IPS-18c (cell line): ENCODE data around the gene LRRIQ1.
"Not testable (repeated sequence)": the region's sequence is repeated elsewhere in the genome, so short reads cannot be mapped to it uniquely, and the experiment has no call there.

Experiments
- H3K4me3 ChIP-seq: 2 replicates; pipeline ENCODE4 v1.7.0; 2013; ENCODE audit warnings: low read depth, mild to moderate bottlenecking, low read length, moderate library complexity; ENCODE audit not compliant: insufficient read depth
- H3K9me3 ChIP-seq: one replicate; pipeline ENCODE4 v1.6.1; 2013; ENCODE audit warnings: mild to moderate bottlenecking, low read length, moderate library complexity; ENCODE audit not compliant: control insufficient read depth, insufficient read depth

The LRRIQ1 gene

GRCh38 chr12:85156569-85156968, 120.4 kb downstream of the LRRIQ1 start:
- H3K9me3 ChIP-seq = no peaks in the 10 kb centered on the region
- H3K4me3 ChIP-seq = no peak overlapping the region

GRCh38 chr12:85157035-85157603, 121.0 kb downstream of the LRRIQ1 start:
- Histone ChIP-seq H3K4me3 (no peak overlapping the region), H3K9me3 (no peaks in the 10 kb centered on the region)

DNA sequence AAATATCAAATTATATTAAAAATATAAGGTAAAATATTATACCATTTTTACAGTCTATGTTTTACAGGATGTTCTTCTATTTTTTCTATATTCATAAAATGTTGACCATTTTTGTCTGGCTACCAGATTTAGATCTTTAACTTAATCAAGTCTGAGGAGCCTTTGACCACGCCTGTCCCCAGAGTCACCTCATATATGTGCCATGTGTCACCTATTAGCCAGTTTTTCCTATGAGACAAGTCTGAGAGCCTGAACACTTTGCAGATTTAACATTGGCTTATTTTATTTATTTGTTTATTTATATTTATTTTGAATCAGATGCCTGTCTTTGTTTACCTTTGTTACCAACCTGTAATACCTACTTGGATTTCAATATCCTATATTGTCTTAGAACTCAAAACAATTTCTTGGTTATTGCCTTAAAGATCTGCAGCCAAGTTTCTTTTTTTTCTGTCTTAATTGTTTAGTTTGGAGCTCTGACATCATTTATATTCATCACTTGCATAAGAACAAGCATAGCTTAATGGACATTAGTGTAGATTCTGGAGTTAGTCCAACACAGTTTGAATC, 127.7 kb downstream of the LRRIQ1 start:
- no peak overlapping the region for H3K4me3 ChIP-seq
- H3K9me3 ChIP-seq = no peaks in the 10 kb centered on the region

GRCh38 chr12:85179680-85180270, 143.6 kb downstream of the LRRIQ1 start:
- Histone ChIP-seq H3K9me3 (no peaks in the 10 kb centered on the region), H3K4me3 (no peak overlapping the region)

GRCh38 chr12:85182699-85183098, 146.5 kb downstream of the LRRIQ1 start:
- Histone ChIP-seq H3K4me3 (no peak overlapping the region), H3K9me3 (no peaks in the 10 kb centered on the region)

GRCh38 chr12:85183855-85184254, 147.7 kb downstream of the LRRIQ1 start:
- no peaks in the 10 kb centered on the region for H3K9me3 ChIP-seq
- H3K4me3 ChIP-seq = no peak overlapping the region

GRCh38 chr12:85186236-85186635, 150.1 kb downstream of the LRRIQ1 start:
- no peaks in the 10 kb centered on the region for H3K9me3 ChIP-seq
- no peak overlapping the region for H3K4me3 ChIP-seq

DNA sequence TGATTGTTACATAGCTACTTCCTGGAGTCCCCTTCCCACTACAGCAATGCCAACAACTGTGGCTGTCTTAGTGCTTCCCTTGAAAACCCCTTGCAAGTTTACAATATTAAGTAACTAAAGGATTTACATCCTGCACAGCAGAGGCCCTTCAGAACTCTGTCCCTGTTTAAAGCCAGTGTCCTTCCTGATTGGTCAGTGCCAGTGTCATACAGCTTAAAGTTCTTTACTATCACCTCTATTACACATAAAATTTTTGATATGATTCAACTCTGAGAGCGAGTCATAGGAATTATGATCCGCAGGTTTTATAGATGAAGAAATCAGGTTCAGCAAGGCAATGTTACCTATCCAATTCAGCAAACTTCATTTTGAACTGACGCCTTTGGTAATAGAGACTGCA, 152.5 kb downstream of the LRRIQ1 start:
- Histone ChIP-seq H3K4me3 (no peak overlapping the region), H3K9me3 (no peaks in the 10 kb centered on the region)

DNA sequence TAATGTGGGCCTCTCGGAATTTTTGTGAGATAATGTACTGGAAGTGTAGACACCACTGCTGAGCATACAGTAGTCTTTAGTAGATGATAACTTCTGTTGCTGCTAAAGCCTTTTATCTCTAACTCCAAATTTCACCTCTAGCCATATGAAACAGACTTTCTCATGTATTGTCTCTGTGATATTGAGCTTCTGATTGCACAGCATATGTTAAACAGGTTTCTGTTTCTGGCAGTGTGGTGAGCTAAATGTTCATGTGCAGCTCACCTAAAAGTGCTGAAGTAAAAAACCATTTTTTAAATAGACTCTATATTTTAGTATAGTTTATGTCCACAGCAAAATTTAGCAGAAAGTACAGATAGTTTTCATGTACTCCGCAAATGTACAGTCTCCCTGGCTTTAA, 154.6 kb downstream of the LRRIQ1 start:
- Histone ChIP-seq H3K9me3 (no peaks in the 10 kb centered on the region), H3K4me3 (no peak overlapping the region)

DNA sequence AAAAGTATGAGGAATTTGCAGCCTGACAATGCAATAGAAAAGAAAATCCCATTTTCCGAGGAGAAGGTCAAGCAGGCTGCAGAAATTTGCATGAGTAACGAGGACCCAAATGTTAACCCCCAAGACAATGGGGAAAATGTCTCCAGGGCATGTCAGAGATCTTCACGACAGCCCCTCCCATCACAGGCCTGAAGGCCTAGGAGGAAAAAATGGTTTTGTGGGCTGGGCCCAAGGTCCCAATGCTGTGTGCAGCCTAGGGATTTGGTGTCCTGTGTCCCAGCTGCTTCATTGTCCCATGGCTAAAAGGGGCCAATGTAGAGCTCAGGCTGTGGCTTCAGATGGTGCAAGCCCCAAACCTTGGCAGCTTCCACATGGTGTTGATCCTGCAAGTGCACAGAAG, 167.7 kb downstream of the LRRIQ1 start:
- not testable (repeated sequence) for H3K4me3 ChIP-seq, H3K9me3 ChIP-seq

- Histone ChIP-seq H3K4me3 (no peak overlapping the region), H3K9me3 (peaks cover 2% of the 10 kb centered on the region)
These were observed 170.4 kb downstream of the LRRIQ1 start for GRCh38 chr12:85206543-85206942.

- H3K4me3 ChIP-seq = not testable (repeated sequence)
These were observed 188.2 kb downstream of the LRRIQ1 start for GRCh38 chr12:85224339-85224738.

GRCh38 chr12:85225501-85225900, 189.3 kb downstream of the LRRIQ1 start:
- Histone ChIP-seq H3K4me3 (no peak overlapping the region), H3K9me3 (no peaks in the 10 kb centered on the region)

More at GRCh38 chr12:85224339-85224738, 188.2 kb downstream of the LRRIQ1 start:
- not testable (repeated sequence) for H3K9me3 ChIP-seq

DNA sequence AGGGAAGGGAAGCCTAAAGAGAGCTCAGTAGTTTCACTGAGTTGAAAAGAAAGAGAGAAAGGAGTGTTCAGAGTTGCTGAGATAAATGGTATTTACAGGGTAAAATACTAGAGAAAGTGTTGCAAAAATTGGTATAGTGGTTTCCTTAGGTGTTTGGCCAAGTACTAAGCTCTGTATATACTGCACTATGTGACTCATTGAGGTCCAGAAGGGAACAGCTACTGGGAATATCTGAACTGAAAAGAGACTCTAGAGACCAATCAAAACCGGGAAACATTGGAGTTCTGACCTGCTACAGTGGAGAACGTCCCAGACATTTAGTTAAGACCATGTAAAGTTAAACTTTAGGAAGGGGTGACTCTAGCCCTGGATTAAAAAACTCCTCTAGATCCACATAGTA, 201.2 kb downstream of the LRRIQ1 start:
- Histone ChIP-seq H3K4me3 (no peak overlapping the region), H3K9me3 (no peaks in the 10 kb centered on the region)

DNA sequence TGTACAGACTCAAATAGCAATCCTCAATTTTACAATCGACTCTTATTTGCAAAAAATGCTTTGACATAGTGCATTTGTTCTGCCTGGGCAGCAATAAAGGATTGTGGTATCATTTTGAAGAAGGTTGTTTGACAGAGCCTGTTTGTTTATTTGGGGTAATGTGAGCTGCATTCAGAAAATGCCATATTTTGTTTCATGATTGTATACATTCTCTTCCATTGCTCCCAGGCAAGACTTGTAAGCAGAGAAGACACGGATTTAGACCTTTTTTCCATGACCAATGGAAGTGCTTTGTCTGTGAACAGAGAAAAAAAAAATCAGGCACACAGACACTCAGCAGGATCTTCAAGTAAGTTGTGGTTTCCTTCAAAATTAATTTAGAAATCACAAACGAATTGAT, 208.4 kb downstream of the LRRIQ1 start:
- Histone ChIP-seq H3K4me3 (no peak overlapping the region), H3K9me3 (no peaks in the 10 kb centered on the region)

DNA sequence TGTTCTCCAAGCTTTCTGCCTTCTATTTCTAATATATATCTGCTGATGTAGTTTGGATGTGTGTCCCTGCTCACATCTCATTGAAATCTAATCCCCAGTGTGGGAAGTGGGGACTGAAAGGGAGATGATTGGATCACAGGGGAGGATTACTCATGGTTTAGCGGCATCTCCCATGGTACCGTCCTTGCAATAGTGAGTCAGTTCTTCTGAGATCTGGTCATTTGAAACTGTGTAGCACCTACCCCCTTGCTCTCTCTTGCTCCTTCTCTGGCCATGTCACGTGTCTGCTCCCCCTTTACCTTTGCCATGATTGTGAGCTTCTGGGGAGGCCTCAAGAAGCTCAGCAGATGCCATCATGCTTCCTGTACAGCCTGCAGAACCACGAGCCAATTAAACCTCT, 217.7 kb downstream of the LRRIQ1 start:
- no peak overlapping the region for H3K4me3 ChIP-seq
- no peaks in the 10 kb centered on the region for H3K9me3 ChIP-seq

- H3K9me3 ChIP-seq = no peaks in the 10 kb centered on the region
These were observed 221.5 kb downstream of the LRRIQ1 start for GRCh38 chr12:85257671-85258070.

GRCh38 chr12:85260447-85260846, 224.3 kb downstream of the LRRIQ1 start:
- Histone ChIP-seq H3K9me3 (no peaks in the 10 kb centered on the region), H3K4me3 (no peak overlapping the region)

More at GRCh38 chr12:85257671-85258070, 221.5 kb downstream of the LRRIQ1 start:
- no peak overlapping the region for H3K4me3 ChIP-seq

DNA sequence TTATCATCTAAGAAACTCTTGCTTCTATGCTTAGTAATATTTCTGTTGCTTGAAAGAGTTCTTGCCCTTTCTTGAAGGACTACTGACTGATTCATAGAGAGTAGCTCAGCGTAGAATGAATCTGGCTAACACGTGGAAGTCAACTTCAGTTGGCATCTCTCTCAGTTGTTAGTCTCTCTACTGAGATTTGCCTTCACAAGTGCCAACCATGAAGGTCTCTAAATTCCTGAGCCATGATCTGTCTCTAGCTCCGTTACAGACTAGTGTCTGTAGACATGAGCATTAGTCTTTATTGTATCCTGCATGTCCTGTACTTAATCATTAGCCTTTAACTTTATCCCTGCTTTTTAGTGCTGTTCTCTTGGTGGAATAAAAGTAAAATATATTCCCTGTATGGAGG, 224.7 kb downstream of the LRRIQ1 start:
- Histone ChIP-seq H3K4me3 (no peak overlapping the region), H3K9me3 (no peaks in the 10 kb centered on the region)
